ENCODE measurements around the gene NXN. TPM values are rescaled to one million over a fixed set of nuclear protein-coding genes. Genes with fewer than 3 reads are reported as not detected.

The NXN gene
- total and polyA plus RNA-seq, 2 donors (not counting 1 experiment from before 2014, with no cell fraction given): 0.04 to 0.17 TPM

DNA sequence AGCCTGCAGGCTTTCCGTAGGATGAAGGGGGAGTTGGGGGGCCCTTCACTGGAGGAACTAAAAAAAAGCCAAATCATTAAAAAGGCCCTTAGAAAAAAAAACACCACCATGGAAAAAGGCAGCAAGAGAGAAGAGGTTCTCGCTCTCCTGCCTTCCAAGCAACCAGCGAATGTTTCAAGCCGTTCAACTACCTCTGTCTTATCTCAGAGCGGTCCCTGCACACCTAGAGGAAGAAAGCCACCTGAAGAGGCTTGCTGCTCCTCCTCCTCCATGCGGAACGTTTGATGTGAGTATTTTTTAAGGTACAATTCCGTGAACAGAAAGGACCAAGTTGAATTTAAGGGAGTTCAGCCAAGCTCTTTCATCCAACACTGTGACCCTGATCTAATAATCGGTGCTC, 9.2 kb downstream of the NXN start:
- H3K4me2 ChIP-seq (replicated peaks; ENCODE audit: low read depth, low read length, poor library complexity, severe bottlenecking): no peak overlapping the region
- Mint-ChIP-seq H3K4me3 (no peak overlapping the region), H3K27ac (no peak overlapping the region), H3K4me1 (no peaks in the 10 kb centered on the region), H3K9me3 (ENCODE audit: insufficient read depth) (no peaks in the 10 kb centered on the region), H3K27me3 (peaks cover 33% of the 10 kb centered on the region)
- no peaks in the 10 kb centered on the region for H4K20me1 ChIP-seq (ENCODE audit: control insufficient read depth, insufficient read depth, low read length, poor library complexity, severe bottlenecking)
- no peak overlapping the region for H2AFZ ChIP-seq (ENCODE audit: insufficient read depth, low read depth, low read length, poor library complexity, severe bottlenecking)
- no peak overlapping the region for H3K4me3 ChIP-seq (ENCODE audit: control extremely low read depth in 1 of 5, extremely low read depth in 1 of 5, insufficient read depth in 1 of 5, low read depth in 2 of 5, low read length in 4 of 5)
- DNase-seq: no peak
- no peaks in the 10 kb centered on the region for H3K36me3 ChIP-seq (replicated peaks in 1 of 2; ENCODE audit: control extremely low read depth in 1 of 2, control insufficient read depth in 1 of 2, extremely low read depth in 1 of 2, insufficient read depth in 2 of 2, low read length in 1 of 2)
- no peaks in the 10 kb centered on the region for H3K4me1 ChIP-seq (ENCODE audit: control insufficient read depth in 2 of 2, insufficient read depth in 2 of 2, low read length in 2 of 2)
- intact Hi-C loops (cut with micrococcal nuclease): no loop called here
- ChIA-PET POLR2A (interaction anchor here (0.7 kb wide), 1 partner anchor 12 kb away, joined by 3 read pairs; no protein-coding TSS in a partner anchor), CTCF (no interaction called here)
- TF ChIP-seq, protein P1, sequence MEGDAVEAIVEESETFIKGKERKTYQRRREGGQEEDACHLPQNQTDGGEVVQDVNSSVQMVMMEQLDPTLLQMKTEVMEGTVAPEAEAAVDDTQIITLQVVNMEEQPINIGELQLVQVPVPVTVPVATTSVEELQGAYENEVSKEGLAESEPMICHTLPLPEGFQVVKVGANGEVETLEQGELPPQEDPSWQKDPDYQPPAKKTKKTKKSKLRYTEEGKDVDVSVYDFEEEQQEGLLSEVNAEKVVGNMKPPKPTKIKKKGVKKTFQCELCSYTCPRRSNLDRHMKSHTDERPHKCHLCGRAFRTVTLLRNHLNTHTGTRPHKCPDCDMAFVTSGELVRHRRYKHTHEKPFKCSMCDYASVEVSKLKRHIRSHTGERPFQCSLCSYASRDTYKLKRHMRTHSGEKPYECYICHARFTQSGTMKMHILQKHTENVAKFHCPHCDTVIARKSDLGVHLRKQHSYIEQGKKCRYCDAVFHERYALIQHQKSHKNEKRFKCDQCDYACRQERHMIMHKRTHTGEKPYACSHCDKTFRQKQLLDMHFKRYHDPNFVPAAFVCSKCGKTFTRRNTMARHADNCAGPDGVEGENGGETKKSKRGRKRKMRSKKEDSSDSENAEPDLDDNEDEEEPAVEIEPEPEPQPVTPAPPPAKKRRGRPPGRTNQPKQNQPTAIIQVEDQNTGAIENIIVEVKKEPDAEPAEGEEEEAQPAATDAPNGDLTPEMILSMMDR (IDR thresholded peaks at IDR 0.05): no peak
- no peak for TF ChIP-seq EZH2 (IDR thresholded peaks at IDR 0.05; ENCODE audit: borderline replicate concordance, insufficient read depth, low read depth, low read length, poor library complexity, severe bottlenecking)
- WGBS (ENCODE audit: insufficient coverage): 60% methylated on average over 3 of the region's 9 CpGs
- no peaks in the 10 kb centered on the region for H3K9me3 ChIP-seq (ENCODE audit: control extremely low read depth in 1 of 3, control insufficient read depth in 2 of 3, insufficient read depth in 1 of 3, low read length in 2 of 3)
- H3K79me2 ChIP-seq (ENCODE audit: control insufficient read depth, insufficient read depth, low read length): no peaks in the 10 kb centered on the region
- H3K9ac ChIP-seq (ENCODE audit: low read length): no peak overlapping the region
- H3K27ac ChIP-seq (ENCODE audit: low read length in 2 of 2): no peak overlapping the region
- peaks cover 0 to 6% (median 2%) of the 10 kb centered on the region in 4 experiments for H3K27me3 ChIP-seq (replicated peaks in 1 of 4; ENCODE audit: control extremely low read depth in 1 of 4, control insufficient read depth in 3 of 4, insufficient read depth in 4 of 4, low read length in 3 of 4)
- ATAC-seq (ENCODE audit: low read depth): no peak

DNA sequence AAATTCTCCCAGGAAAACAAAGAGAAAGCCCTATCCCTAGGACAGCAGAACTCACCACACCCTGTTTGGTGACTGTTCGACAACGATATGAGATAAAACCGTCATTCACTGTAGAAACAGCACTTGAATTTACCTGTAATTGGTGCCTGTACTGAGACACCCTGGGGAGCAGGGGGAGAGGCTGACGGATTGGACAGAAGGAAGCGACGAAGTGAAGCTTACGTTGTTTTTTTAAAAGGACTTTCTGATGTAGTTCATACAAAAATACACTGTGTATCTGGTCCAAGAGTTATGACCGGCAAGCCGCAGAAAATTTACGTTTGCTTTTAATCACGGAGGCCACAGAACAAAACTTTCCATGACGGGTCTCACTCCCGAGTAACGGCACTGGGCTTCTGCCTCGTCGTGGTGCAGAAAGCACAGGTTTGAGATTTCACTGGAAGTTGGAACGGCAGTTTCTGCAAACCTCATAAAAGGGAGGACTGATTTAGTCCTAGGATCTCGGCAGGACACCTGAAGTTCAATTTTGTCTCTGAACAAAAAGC, 9.7 kb downstream of the NXN start:
- ChIA-PET CTCF (no interaction called here), POLR2A (no interaction called here)
- Histone ChIP-seq H2AFZ (ENCODE audit: insufficient read depth, low read depth, low read length, poor library complexity, severe bottlenecking) (no peak overlapping the region), H3K9ac (ENCODE audit: low read length) (no peak overlapping the region), H3K9me3 (ENCODE audit: control extremely low read depth in 1 of 3, control insufficient read depth in 2 of 3, insufficient read depth in 1 of 3, low read length in 2 of 3) (no peaks in the 10 kb centered on the region), H3K4me1 (ENCODE audit: control insufficient read depth in 2 of 2, insufficient read depth in 2 of 2, low read length in 2 of 2) (no peaks in the 10 kb centered on the region), H3K79me2 (ENCODE audit: control insufficient read depth, insufficient read depth, low read length) (no peaks in the 10 kb centered on the region), H3K27me3 (replicated peaks in 1 of 4; ENCODE audit: control extremely low read depth in 1 of 4, control insufficient read depth in 3 of 4, insufficient read depth in 4 of 4, low read length in 3 of 4) (peaks cover 0 to 6% (median under 1%) of the 10 kb centered on the region in 4 experiments), H3K4me3 (ENCODE audit: control extremely low read depth in 1 of 5, extremely low read depth in 1 of 5, insufficient read depth in 1 of 5, low read depth in 2 of 5, low read length in 4 of 5) (no peak overlapping the region), H4K20me1 (ENCODE audit: control insufficient read depth, insufficient read depth, low read length, poor library complexity, severe bottlenecking) (no peaks in the 10 kb centered on the region), H3K4me2 (replicated peaks; ENCODE audit: low read depth, low read length, poor library complexity, severe bottlenecking) (no peak overlapping the region), H3K27ac (ENCODE audit: low read length in 2 of 2) (no peak overlapping the region), H3K36me3 (replicated peaks in 1 of 2; ENCODE audit: control extremely low read depth in 1 of 2, control insufficient read depth in 1 of 2, extremely low read depth in 1 of 2, insufficient read depth in 2 of 2, low read length in 1 of 2) (no peaks in the 10 kb centered on the region)
- H3K27me3 Mint-ChIP-seq: peaks cover 37% of the 10 kb centered on the region
- WGBS (ENCODE audit: insufficient coverage): 70% methylated on average over 17 of the region's 18 CpGs
- no peak overlapping the region for H3K27ac Mint-ChIP-seq
- no peaks in the 10 kb centered on the region for H3K4me1 Mint-ChIP-seq
- H3K4me3 Mint-ChIP-seq: no peak overlapping the region
- DNase-seq (no peak), ATAC-seq (ENCODE audit: low read depth) (no peak)
- TF ChIP-seq, protein P1 (IDR thresholded peaks at IDR 0.05): no peak
- no peak for TF ChIP-seq EZH2 (IDR thresholded peaks at IDR 0.05; ENCODE audit: borderline replicate concordance, insufficient read depth, low read depth, low read length, poor library complexity, severe bottlenecking)
- no peaks in the 10 kb centered on the region for H3K9me3 Mint-ChIP-seq (ENCODE audit: insufficient read depth)
- intact Hi-C loops (cut with micrococcal nuclease): no loop called here

Data from B cell (primary cell).